BLaER1 treated with 17β-estradiol and CSF1 and Interleukin-3, amounts not matched to agents 10 nM and 100 nM (cell line): ENCODE measurements around the gene GLS.

Source experiments
- H3K27ac ChIP-seq, 11 experiments: shearing (Covaris generic); formaldehyde crosslinking; 2 replicates each; pipeline ENCODE4 v1.8.1; 2022
- H3K27me3 ChIP-seq, 11 experiments: shearing (Covaris generic); formaldehyde crosslinking; 2 replicates each; pipeline ENCODE4 v1.8.1; 2022
- H3K36me3 ChIP-seq, 11 experiments: shearing (Covaris generic); formaldehyde crosslinking; 2 replicates each; pipeline ENCODE4 v1.8.1; 2022
- H3K4me1 ChIP-seq, 10 experiments: shearing (Covaris generic); formaldehyde crosslinking; 2 replicates each; pipeline ENCODE4 v1.8.1; 2022
- H3K4me2 ChIP-seq, 11 experiments: shearing (Covaris generic); formaldehyde crosslinking; 2 replicates each; pipeline ENCODE4 v1.8.1; 2022
- H3K4me3 ChIP-seq, 10 experiments: shearing (Covaris generic); formaldehyde crosslinking; 2 replicates each; pipeline ENCODE4 v1.8.1; 2022
- H3K9ac ChIP-seq, 11 experiments: shearing (Covaris generic); formaldehyde crosslinking; 2 replicates each; pipeline ENCODE4 v1.8.1; 2022
- H3K9me3 ChIP-seq, 11 experiments: shearing (Covaris generic); formaldehyde crosslinking; replicated peaks in 1 of 11; 2 replicates each; pipeline ENCODE4 v1.8.1; 2022
- H4K20me1 ChIP-seq, 11 experiments: shearing (Covaris generic); formaldehyde crosslinking; 2 replicates each; pipeline ENCODE4 v1.8.1; 2022
- Cebpa-rat ChIP-seq, 11 experiments: shearing (Covaris generic); IDR thresholded peaks; 2 replicates each; pipeline ENCODE4 v1.8.1; 2022

GLS gene

DNA sequence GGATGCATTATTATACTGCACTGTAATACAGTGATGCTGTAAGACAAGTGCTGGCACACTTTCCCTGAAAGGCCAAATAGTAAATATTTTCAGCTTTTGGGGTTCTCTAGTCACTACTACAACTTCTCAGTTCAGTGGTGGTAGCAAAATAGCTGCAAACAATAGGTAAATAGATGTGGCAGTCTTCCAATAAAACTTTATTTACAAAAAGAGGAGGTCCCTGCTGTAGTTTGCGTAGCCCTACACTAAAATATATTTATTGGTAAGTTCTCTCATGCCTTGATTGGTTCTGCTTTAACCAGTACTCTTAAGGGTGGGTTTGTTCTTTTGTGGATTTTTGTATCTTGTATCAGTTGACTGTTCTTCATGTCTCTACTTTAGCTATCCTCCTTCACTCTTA is 7.8 kb downstream of the GLS start:
- Histone ChIP-seq H3K27me3 (no peaks in the 10 kb centered on the region), H3K9ac (0 out of 22 replicates have a peak overlapping the region, but pooled peaks of 1 of the 11 experiments have one; percentile 2), H3K9me3 (peaks cover 0 to 6% (median 0%) of the 10 kb centered on the region in 11 experiments; a peak in 2 of 22 replicates), H3K36me3 (peaks cover 7 to 94% (median 44%) of the 10 kb centered on the region in 11 experiments; a peak in 20 of 22 replicates), H4K20me1 (peaks cover 27 to 100% (median 99%) of the 10 kb centered on the region in 11 experiments; a peak in 21 of 22 replicates), H3K4me2 (peak overlapping the region in 2 of 11 experiments; percentile 54 to 58; a peak in 4 of 22 replicates), H3K27ac (no peak overlapping the region; a peak in 1 of 22 replicates), H3K4me3 (no peak overlapping the region), H3K4me1 (peaks cover 46 to 93% (median 72%) of the 10 kb centered on the region in 10 experiments)
- no peak for TF ChIP-seq Cebpa-rat (IDR thresholded peaks at IDR 0.05)

DNA sequence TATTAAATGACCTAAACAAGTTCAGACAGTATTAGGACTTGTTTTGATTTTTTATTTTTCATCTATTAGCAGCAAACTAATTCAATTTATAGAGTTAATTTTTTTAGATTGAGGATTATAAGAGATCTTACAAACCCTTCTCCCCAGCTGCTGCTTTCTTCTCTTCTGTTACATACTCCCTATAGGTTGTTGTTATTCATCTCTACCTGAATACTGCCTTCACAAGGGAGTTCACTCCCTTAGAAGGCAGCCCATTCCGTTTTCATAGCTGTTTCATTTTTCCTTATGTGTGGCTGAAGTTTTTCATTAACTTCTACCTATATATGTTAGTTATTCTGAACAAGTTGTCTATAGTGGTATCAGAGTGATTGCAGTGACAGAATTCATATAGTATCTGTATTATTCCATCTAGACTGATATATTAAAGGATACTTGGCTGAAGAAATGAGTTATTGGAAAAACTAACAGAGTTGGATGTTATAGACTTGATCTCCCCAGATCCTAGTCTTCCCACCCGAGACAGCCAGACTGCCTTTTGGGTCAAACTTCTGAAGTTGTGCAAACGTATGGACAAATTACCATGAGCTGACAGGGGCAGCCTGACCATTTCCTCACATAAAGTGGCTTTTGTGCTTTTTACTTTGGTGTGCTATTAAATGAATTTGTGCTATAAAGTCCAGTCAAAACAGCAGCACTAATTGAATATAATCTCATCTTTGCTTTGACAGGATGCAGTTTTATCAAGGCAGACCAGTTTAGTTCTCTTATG is 8.7 kb downstream of the GLS start:
- Histone ChIP-seq H4K20me1 (peaks cover 22 to 100% (median 99%) of the 10 kb centered on the region in 11 experiments; a peak in 20 of 22 replicates), H3K9ac (0 out of 22 replicates have a peak overlapping the region, but pooled peaks of 1 of the 11 experiments have one; percentile 2), H3K36me3 (peaks cover 7 to 94% (median 47%) of the 10 kb centered on the region in 11 experiments; a peak in 20 of 22 replicates)

DNA sequence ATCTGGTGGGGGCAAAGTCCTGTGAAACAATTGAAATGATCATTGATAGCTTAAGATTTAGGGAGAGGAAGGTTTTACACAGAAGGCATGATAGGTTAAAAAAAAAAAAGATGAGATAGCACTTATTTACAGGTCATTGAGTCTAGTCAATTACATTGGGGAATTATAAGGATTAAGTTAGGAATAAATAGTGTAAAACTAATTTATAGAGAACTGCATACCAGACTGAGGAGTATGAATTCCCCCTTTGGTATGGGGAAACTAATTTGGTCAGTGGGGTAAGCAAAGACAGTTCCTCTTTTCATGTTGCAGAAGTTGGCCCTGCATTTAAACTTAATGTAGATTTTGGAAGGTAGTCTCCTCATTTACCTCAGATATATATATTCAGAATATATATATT is 10.8 kb downstream of the GLS start:
- Histone ChIP-seq H3K36me3 (peaks cover 19 to 94% (median 53%) of the 10 kb centered on the region in 11 experiments), H4K20me1 (peaks cover 11 to 100% (median 85%) of the 10 kb centered on the region in 11 experiments; a peak in 19 of 22 replicates), H3K27me3 (no peaks in the 10 kb centered on the region), H3K4me2 (peak overlapping the region; percentile 19 to 83 (median 35); a peak in 15 of 22 replicates), H3K4me1 (peaks cover 23 to 64% (median 45%) of the 10 kb centered on the region in 10 experiments), H3K4me3 (no peak overlapping the region), H3K27ac (peak overlapping the region in 10 of 11 experiments; percentile 7 to 72 (median 58); a peak in 17 of 22 replicates), H3K9me3 (peaks cover 0 to 6% (median 0%) of the 10 kb centered on the region in 11 experiments; a peak in 2 of 22 replicates), H3K9ac (peak overlapping the region in 2 of 11 experiments; percentile 28 to 33; a peak in 4 of 22 replicates)
- no peak for TF ChIP-seq Cebpa-rat (IDR thresholded peaks at IDR 0.05)

More for the DNA sequence above, 8.7 kb downstream of the GLS start:
- H3K27me3 ChIP-seq, result no peaks in the 10 kb centered on the region
- peaks cover 0 to 6% (median 0%) of the 10 kb centered on the region in 11 experiments; a peak in 2 of 22 replicates for H3K9me3 ChIP-seq
- H3K4me2 ChIP-seq, result peak overlapping the region in 4 of 11 experiments; percentile 9 to 22 (median 10); a peak in 2 of 22 replicates
- H3K27ac ChIP-seq, result no peak overlapping the region; a peak in 2 of 22 replicates
- peaks cover 37 to 84% (median 63%) of the 10 kb centered on the region in 10 experiments for H3K4me1 ChIP-seq
- no peak for TF ChIP-seq Cebpa-rat (IDR thresholded peaks at IDR 0.05)
- H3K4me3 ChIP-seq, result no peak overlapping the region

DNA sequence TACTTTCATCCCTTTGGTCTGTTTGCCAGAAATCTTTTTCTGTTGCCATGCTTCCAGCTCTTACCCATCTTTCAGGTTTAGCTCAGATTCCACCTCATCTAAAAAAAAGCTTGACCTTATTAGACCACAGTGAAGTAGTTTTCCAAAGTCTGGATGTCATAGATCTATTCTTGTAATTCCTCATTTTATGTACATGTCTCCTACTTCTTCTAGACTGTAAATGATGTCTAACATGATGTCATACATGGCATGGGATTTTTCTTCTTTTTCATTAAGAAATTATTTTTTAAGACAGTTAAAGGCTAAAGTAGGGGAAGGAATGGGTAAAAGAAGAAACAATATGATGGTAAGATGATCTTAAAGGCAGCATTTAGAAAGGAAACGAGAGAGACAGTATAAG is 11.3 kb downstream of the GLS start:
- Histone ChIP-seq H3K9me3 (peaks cover 0 to 6% (median 0%) of the 10 kb centered on the region in 11 experiments; a peak in 2 of 22 replicates), H3K4me1 (peaks cover 17 to 59% (median 40%) of the 10 kb centered on the region in 10 experiments), H3K4me2 (peak overlapping the region; percentile 11 to 83 (median 48); a peak in 17 of 22 replicates), H3K27ac (peak overlapping the region in 9 of 11 experiments; percentile 7 to 72 (median 59); a peak in 14 of 22 replicates), H4K20me1 (peaks cover 11 to 99% (median 85%) of the 10 kb centered on the region in 11 experiments; a peak in 19 of 22 replicates), H3K36me3 (peaks cover 24 to 94% (median 54%) of the 10 kb centered on the region in 11 experiments), H3K4me3 (no peak overlapping the region), H3K9ac (peak overlapping the region in 2 of 11 experiments; percentile 5 to 28; a peak in 3 of 22 replicates), H3K27me3 (no peaks in the 10 kb centered on the region)
- no peak for TF ChIP-seq Cebpa-rat (IDR thresholded peaks at IDR 0.05)

DNA sequence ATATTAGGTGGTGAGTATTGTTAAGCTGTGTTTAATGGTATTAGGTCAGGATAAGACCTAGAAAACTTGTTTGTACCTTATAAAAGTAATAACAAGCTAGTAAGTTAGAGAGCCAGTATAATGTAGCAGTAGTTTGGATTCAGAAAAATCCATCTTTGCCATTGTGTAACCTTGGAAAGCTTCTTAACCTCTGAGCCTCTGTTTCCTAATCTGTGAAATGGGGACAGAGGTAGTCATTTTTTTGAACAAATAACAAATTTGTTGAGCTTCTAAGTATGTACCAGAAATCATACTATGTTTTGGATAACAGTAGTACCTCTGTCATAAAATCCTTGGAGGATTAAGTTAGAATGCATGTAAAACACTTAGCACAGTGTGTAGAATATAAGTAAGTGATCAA is 12.5 kb downstream of the GLS start:
- no peak for TF ChIP-seq Cebpa-rat (IDR thresholded peaks at IDR 0.05)
- Histone ChIP-seq H3K4me3 (no peak overlapping the region), H3K27ac (no peak overlapping the region), H3K9ac (no peak overlapping the region), H3K9me3 (peaks cover 0 to 6% (median 0%) of the 10 kb centered on the region in 11 experiments; a peak in 2 of 22 replicates), H3K36me3 (peaks cover 32 to 98% (median 66%) of the 10 kb centered on the region in 11 experiments), H3K4me1 (peaks cover 6 to 46% (median 29%) of the 10 kb centered on the region in 10 experiments; a peak in 19 of 20 replicates), H3K27me3 (no peaks in the 10 kb centered on the region), H3K4me2 (no peak overlapping the region), H4K20me1 (peaks cover 11 to 96% (median 74%) of the 10 kb centered on the region in 11 experiments; a peak in 19 of 22 replicates)

DNA sequence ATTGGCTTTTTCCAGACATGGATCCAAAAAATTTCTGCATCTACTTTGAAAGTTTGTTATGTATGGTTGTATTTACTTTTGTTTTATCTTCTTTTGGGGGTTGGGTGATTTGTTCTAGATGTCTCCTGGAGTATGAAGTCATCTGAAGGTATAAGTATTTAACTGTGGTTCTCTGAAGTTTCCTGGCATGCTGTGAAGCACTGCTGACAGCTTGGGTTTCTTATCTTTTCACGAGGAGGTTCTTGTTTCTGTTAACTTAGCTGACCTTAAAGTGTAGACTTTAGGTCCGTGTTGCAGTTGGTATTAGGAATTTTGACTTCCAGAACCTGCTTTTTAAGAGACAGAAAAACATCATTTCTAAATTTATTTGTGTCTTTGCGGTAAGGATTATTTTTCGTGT is 15.9 kb downstream of the GLS start:
- Histone ChIP-seq H3K9me3 (no peaks in the 10 kb centered on the region), H3K9ac (no peak overlapping the region), H4K20me1 (peaks cover 3 to 68% (median 41%) of the 10 kb centered on the region in 11 experiments; a peak in 18 of 22 replicates), H3K27me3 (no peaks in the 10 kb centered on the region), H3K4me1 (peaks cover under 1 to 13% (median 7%) of the 10 kb centered on the region in 10 experiments; a peak in 16 of 20 replicates), H3K36me3 (peaks cover 39 to 98% (median 71%) of the 10 kb centered on the region in 11 experiments), H3K4me3 (no peak overlapping the region), H3K27ac (no peak overlapping the region), H3K4me2 (no peak overlapping the region)
- no peak for TF ChIP-seq Cebpa-rat (IDR thresholded peaks at IDR 0.05)

DNA sequence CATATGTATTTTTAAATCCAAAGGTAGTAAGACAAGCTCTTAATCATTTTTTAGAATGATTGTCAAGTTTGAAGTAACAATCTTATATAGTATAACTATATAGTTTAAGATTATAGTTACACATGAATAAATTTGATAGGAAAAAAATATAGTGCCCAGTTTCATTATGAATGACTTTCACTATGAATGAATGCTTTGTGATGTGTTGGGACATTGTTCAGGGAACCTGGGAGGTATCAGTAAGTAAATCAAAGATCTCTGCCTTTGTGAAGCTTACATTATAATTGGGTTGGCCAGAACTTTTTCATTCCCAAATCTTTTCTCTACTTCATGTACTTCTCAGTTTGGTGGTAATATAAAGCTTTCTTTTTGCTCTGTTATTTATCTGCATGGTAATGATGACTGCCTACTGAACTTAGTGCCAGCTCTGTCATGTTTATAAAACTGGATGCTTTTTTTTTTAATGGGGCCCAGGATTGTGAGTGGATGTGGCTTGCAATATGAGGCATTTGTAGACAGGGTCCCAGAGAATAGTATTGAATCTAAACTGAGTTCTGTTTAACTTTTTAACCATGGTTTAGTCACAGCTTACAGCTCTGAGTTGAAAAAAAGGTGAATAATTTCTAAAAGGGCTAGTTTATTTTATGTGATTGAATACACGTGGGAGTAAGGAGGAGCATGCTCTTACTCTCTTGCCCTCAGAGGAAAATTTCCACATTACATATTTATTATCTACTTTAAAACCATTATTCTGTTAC is 23.3 kb downstream of the GLS start:
- Histone ChIP-seq H3K27me3 (no peaks in the 10 kb centered on the region), H3K4me2 (no peak overlapping the region), H3K27ac (no peak overlapping the region), H3K9ac (no peak overlapping the region), H3K9me3 (no peaks in the 10 kb centered on the region), H3K4me3 (no peak overlapping the region), H3K36me3 (peaks cover 53 to 98% (median 85%) of the 10 kb centered on the region in 11 experiments), H4K20me1 (peaks cover 0 to 11% (median 0%) of the 10 kb centered on the region in 11 experiments; a peak in 2 of 22 replicates), H3K4me1 (no peaks in the 10 kb centered on the region)
- no peak for TF ChIP-seq Cebpa-rat (IDR thresholded peaks at IDR 0.05)

DNA sequence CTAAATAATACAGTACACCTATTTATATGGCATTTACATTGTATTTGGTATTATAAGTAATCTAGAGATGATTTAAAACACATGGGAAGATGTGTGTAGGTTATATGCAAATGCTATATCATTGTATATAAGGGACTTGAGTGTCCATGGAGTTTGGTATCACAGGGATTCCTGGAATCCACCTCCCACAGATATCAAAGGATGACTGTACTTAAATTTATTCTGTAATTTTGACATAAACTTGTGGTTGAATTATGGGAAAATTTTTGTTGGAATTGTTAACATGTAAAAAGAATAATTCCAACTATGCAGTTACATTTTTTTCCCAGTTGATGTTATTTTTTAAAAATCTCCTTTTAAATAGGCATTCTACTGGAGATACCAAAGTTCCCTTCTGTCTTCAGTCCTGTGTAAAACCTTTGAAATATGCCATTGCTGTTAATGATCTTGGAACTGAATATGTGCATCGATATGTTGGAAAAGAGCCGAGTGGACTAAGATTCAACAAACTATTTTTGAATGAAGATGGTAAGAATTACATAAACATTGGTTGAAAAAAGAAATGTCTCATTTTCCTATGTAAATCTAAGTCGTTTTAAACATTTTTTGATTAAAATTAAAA is 24.1 kb downstream of the GLS start:
- Histone ChIP-seq H3K4me1 (no peaks in the 10 kb centered on the region), H3K4me2 (no peak overlapping the region), H3K36me3 (peaks cover 59 to 99% (median 90%) of the 10 kb centered on the region in 11 experiments), H3K9ac (no peak overlapping the region), H3K27ac (no peak overlapping the region), H3K27me3 (no peaks in the 10 kb centered on the region), H4K20me1 (peaks cover 0 to 11% (median 0%) of the 10 kb centered on the region in 11 experiments; a peak in 3 of 22 replicates), H3K4me3 (no peak overlapping the region), H3K9me3 (no peaks in the 10 kb centered on the region)
- no peak for TF ChIP-seq Cebpa-rat (IDR thresholded peaks at IDR 0.05)
